NT2/D1 (cell line): ENCODE measurements around the gene KCTD2.
"Not testable (repeated sequence)": the region's sequence is repeated elsewhere in the genome, so short reads cannot be mapped to it uniquely, and the experiment has no call there.

Experiments used
- DNase-seq: peaks from one replicate; pipeline ENCODE4 v3.0.0-alpha.2; 2011; ENCODE audit warnings: low read depth, low spot score
- H3K27me3 ChIP-seq: 2 replicates; pipeline ENCODE4 v1.6.0; 2011; ENCODE audit warnings: mild to moderate bottlenecking; ENCODE audit not compliant: insufficient read length, insufficient read depth
- H3K36me3 ChIP-seq: 2 replicates; pipeline ENCODE4 v1.6.1; 2011; ENCODE audit warnings: mild to moderate bottlenecking, low read length, mixed read lengths; ENCODE audit not compliant: insufficient read depth, insufficient read length
- H3K4me1 ChIP-seq: 2 replicates; pipeline ENCODE4 v1.5.1; 2011; ENCODE audit not compliant: insufficient read depth, insufficient read length
- H3K4me3 ChIP-seq: 2 replicates; pipeline ENCODE4 v1.5.1; 2011; ENCODE audit warnings: low read depth; ENCODE audit not compliant: insufficient read length
- H3K9ac ChIP-seq: 2 replicates; pipeline ENCODE4 v1.6.0; 2011; ENCODE audit warnings: low read depth; ENCODE audit not compliant: insufficient read length
- H3K9me3 ChIP-seq: 2 replicates; pipeline ENCODE4 v1.5.1; 2011; ENCODE audit warnings: mild to moderate bottlenecking, low read length; ENCODE audit not compliant: insufficient read depth
- SUZ12 ChIP-seq: IDR thresholded peaks from 2 replicates; pipeline ENCODE4 v1.6.1; 2011; ENCODE audit not compliant: insufficient read length, insufficient read depth; ENCODE audit errors: extremely low read depth
- YY1 ChIP-seq: IDR thresholded peaks from 2 replicates; pipeline ENCODE4 v1.6.1; 2011; ENCODE audit not compliant: insufficient read length, insufficient read depth
- ZNF274 ChIP-seq: IDR thresholded peaks from 2 replicates; pipeline ENCODE4 v1.6.1; 2011; ENCODE audit warnings: mild to moderate bottlenecking, low read depth, low read length

KCTD2 gene

GRCh38 chr17:75004371-75004770, 42.7 kb upstream of the KCTD2 start:
- no peaks in the 10 kb centered on the region for H3K9me3 ChIP-seq
- DNase-seq: no peak
- TF ChIP-seq ZNF274: no peak
- no peak for TF ChIP-seq SUZ12
- H3K27me3 ChIP-seq: no peaks in the 10 kb centered on the region
- no peak overlapping the region for H3K9ac ChIP-seq
- no peaks in the 10 kb centered on the region for H3K4me1 ChIP-seq
- H3K36me3 ChIP-seq: peaks cover 63% of the 10 kb centered on the region
- no peak overlapping the region for H3K4me3 ChIP-seq

DNA sequence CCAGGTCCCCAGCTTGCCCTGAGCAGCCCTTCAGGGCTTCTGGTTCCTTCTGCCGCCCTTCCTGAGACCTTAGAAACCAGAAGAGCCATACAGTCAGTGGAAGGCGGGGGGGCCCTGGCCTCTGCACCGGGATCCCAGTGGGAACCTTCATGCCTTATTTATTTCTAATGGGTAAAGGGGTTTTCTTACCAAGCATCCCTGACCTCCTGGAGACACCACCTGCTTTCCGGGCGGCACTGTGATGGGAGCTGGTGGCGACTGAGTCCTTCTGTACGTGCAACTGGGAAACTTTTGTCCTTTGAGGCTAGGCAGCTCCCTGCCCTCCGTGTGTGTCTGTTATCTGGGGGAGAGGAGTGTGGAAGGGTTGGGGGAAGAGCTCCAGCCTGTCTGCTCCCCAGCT, 41.7 kb upstream of the KCTD2 start:
- peaks cover 56% of the 10 kb centered on the region for H3K36me3 ChIP-seq
- no peak overlapping the region for H3K4me3 ChIP-seq
- H3K9me3 ChIP-seq: no peaks in the 10 kb centered on the region
- no peak for DNase-seq
- H3K4me1 ChIP-seq: no peaks in the 10 kb centered on the region
- no peaks in the 10 kb centered on the region for H3K27me3 ChIP-seq
- no peak overlapping the region for H3K9ac ChIP-seq
- no peak for TF ChIP-seq YY1
- no peak for TF ChIP-seq ZNF274
- no peak for TF ChIP-seq SUZ12

DNA sequence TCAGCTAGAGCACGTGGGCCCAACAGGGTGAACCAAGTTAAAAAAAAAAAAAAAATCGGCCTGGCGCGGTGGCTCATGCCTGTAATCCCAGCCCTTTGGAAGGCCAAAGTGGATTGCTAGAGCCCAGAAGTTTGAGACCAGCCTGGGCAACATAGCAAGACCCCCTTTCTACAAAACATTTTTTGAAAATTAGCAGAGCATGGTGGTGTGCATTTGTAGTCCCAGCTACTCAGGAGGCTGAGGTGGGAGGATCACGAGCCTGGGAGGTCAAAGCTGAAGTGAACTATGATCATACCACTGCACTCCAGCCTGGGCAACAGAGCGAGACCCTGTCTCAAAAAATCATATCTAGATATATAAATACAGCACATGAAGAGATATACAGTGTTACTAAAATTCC, 40.9 kb upstream of the KCTD2 start:
- not testable (repeated sequence) for H3K4me3 ChIP-seq, H3K27me3 ChIP-seq, DNase-seq, H3K4me1 ChIP-seq, H3K9me3 ChIP-seq, H3K9ac ChIP-seq
- H3K36me3 ChIP-seq: peaks cover 55% of the 10 kb centered on the region

DNA sequence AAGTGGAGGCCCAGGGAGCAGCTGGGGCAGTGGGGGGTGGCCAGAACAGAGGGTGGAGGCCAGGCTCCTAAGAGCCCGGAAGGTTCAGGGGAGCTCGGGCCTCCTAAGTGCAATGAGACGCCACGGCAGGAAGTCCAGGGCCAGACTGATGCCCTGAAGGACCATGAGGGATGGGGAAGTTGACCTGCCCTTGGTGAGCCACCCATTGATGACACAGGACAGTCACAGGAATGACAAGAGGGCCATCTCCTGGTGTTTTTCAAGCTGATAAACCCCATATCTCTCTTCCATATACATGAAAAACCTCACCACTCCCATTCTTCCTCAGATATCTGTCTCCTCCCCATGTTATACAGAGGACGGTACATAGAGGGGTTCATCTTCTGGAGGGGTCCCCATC, 40.4 kb upstream of the KCTD2 start:
- DNase-seq: no peak
- H3K9me3 ChIP-seq: no peaks in the 10 kb centered on the region
- H3K4me1 ChIP-seq: no peaks in the 10 kb centered on the region
- peaks cover 50% of the 10 kb centered on the region for H3K36me3 ChIP-seq
- H3K27me3 ChIP-seq: no peaks in the 10 kb centered on the region
- no peak overlapping the region for H3K9ac ChIP-seq
- no peak overlapping the region for H3K4me3 ChIP-seq
- no peak for TF ChIP-seq YY1
- no peak for TF ChIP-seq SUZ12
- no peak for TF ChIP-seq ZNF274

DNA sequence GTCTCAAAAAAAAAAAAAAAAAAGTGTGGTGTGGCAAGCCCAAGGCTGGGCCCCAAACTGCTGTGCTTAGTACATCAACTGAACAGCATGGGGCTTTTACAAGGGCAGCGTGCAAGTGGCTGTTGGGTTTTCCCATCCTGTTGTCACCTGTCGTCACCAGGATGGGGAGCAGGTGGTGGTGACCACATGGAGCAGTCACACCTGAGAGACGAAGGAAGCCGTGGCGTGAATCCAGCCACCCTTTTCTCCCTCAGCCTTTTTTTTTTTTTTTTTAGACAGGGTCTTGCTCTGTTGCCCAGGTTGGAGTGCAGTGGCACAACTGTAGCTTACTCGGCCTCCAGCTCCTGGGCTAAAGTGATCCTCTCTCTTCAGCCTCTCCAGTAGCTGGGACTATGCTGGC, 38.7 kb upstream of the KCTD2 start:
- no peak for DNase-seq

DNA sequence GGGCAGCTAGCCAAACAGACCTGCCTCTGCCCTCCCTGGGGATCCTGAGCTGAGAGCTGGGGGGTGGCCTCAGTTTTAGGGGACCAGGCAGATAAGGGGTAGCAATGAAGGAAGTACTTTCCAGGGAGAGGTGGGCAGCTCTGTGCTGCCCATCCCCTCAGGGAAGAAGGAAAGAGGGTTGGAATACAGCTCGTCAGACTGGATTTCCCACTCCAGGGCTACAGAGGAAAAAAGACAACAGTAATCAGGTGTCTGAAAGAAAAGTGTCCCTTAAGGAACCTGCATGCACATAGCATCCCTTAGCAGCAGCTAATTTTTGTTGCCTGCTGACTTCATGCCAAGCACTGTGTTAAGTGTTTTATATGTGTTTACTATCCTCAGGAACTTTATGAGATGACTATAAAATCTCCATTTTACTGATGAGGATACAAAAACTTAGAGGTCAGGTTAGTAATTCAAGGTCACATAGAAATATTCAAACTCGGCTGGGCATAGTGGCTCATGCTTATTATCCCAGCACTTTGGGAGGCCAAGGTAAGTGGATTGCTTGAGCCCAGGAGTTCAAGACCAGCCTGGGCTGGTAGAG, 37.8 kb upstream of the KCTD2 start:
- Histone ChIP-seq H3K9ac (no peak overlapping the region), H3K9me3 (no peaks in the 10 kb centered on the region), H3K27me3 (no peaks in the 10 kb centered on the region), H3K4me3 (no peak overlapping the region), H3K4me1 (no peaks in the 10 kb centered on the region), H3K36me3 (peaks cover 24% of the 10 kb centered on the region)
- TF ChIP-seq YY1 (no peak), SUZ12 (no peak), ZNF274 (no peak)
- no peak for DNase-seq

More for the DNA sequence above, 38.7 kb upstream of the KCTD2 start:
- no peak for TF ChIP-seq YY1
- TF ChIP-seq ZNF274: no peak
- TF ChIP-seq SUZ12: no peak
- Histone ChIP-seq H3K9me3 (no peaks in the 10 kb centered on the region), H3K36me3 (peaks cover 32% of the 10 kb centered on the region), H3K4me3 (no peak overlapping the region), H3K9ac (no peak overlapping the region), H3K4me1 (no peaks in the 10 kb centered on the region), H3K27me3 (no peaks in the 10 kb centered on the region)

DNA sequence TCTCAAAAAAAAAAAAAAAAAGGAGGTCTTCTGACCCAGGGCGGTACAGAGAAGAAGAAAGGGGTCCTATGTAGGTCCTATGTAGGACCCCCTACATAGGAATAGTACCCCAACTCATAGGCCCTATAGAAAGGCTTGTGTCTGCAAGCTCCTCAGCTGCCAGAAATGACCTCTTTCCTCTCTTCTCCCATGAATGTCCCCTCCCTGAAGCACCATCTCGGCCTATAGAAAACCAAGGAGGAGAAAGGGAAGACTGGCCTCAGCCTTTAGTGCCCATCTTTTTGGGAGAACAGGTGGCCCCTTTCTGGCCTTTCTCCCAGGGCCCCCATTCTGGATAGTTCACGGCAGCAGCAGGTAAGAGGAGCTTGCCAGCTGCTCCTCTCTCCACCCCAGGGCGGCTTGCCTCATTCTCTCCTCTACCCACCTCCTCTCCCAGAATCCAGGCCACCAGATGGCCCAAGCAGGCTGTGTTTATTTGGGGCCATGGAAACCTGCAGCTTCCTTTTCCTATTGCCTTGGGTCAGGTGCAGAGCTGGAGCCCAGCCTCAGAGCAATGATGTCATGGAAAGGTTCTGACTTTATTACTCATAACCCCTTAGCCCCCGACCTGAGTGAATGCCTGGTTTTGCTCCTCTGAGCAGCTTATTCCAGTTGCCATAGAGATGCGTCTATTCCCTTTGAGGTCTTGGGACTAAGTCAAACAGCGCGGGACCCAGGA, 36.2 kb upstream of the KCTD2 start:
- Histone ChIP-seq H3K4me3 (no peak overlapping the region), H3K9ac (peak overlapping the region; percentile 11), H3K27me3 (no peaks in the 10 kb centered on the region), H3K9me3 (no peaks in the 10 kb centered on the region), H3K4me1 (no peaks in the 10 kb centered on the region), H3K36me3 (peaks cover 16% of the 10 kb centered on the region)
- no peak for DNase-seq
- no peak for TF ChIP-seq YY1
- TF ChIP-seq SUZ12: no peak
- TF ChIP-seq ZNF274: no peak
